Measurements from ENCODE around the gene CHST8. TPM values are rescaled to one million over a fixed set of nuclear protein-coding genes. Genes with fewer than 3 reads are reported as not detected.
"Not testable (repeated sequence)": the region's sequence is repeated elsewhere in the genome, so short reads cannot be mapped to it uniquely, and the experiment has no call there.

The CHST8 gene
- total RNA-seq, 6 experiments from 2014 or later: not detected

- H3K36me3 Mint-ChIP-seq (ENCODE audit: low read depth): no peaks in the 10 kb centered on the region
- no peaks in the 10 kb centered on the region for H3K4me1 Mint-ChIP-seq (ENCODE audit: low read depth)
- peaks cover 15% of the 10 kb centered on the region for H3K9me3 Mint-ChIP-seq
- no peak overlapping the region for H3K27ac Mint-ChIP-seq
- H3K4me3 Mint-ChIP-seq: no peak overlapping the region
- no peak for TF ChIP-seq CTCF (IDR thresholded peaks at IDR 0.05)
- H3K27me3 Mint-ChIP-seq (ENCODE audit: insufficient read depth): peaks cover 5% of the 10 kb centered on the region
- no peak for DNase-seq
Observed at GRCh38 chr19:33660410-33661124, 38.8 kb downstream of the CHST8 start.

GRCh38 chr19:33661336-33661735 lies 39.6 kb downstream of the CHST8 start:
- H3K9me3 Mint-ChIP-seq: peaks cover 23% of the 10 kb centered on the region
- H3K4me1 Mint-ChIP-seq (ENCODE audit: low read depth): no peaks in the 10 kb centered on the region
- no peak for TF ChIP-seq CTCF (IDR thresholded peaks at IDR 0.05)
- DNase-seq: no peak
- H3K36me3 Mint-ChIP-seq (ENCODE audit: low read depth): no peaks in the 10 kb centered on the region
- no peak overlapping the region for H3K27ac Mint-ChIP-seq
- no peak overlapping the region for H3K4me3 Mint-ChIP-seq
- H3K27me3 Mint-ChIP-seq (ENCODE audit: insufficient read depth): peaks cover 7% of the 10 kb centered on the region

GRCh38 chr19:33662391-33663092 lies 40.8 kb downstream of the CHST8 start:
- H3K9me3 Mint-ChIP-seq: peaks cover 34% of the 10 kb centered on the region
- peaks cover 5% of the 10 kb centered on the region for H3K27me3 Mint-ChIP-seq (ENCODE audit: insufficient read depth)
- H3K27ac Mint-ChIP-seq: no peak overlapping the region
- TF ChIP-seq CTCF (IDR thresholded peaks at IDR 0.05): no peak
- no peak for DNase-seq
- H3K36me3 Mint-ChIP-seq (ENCODE audit: low read depth): no peaks in the 10 kb centered on the region
- H3K4me1 Mint-ChIP-seq (ENCODE audit: low read depth): no peaks in the 10 kb centered on the region
- no peak overlapping the region for H3K4me3 Mint-ChIP-seq

- H3K36me3 Mint-ChIP-seq (ENCODE audit: low read depth); H3K4me1 Mint-ChIP-seq (ENCODE audit: low read depth); H3K4me3 Mint-ChIP-seq; H3K27ac Mint-ChIP-seq; H3K27me3 Mint-ChIP-seq (ENCODE audit: insufficient read depth); DNase-seq: not testable (repeated sequence)
- H3K9me3 Mint-ChIP-seq: peaks cover 42% of the 10 kb centered on the region
Observed at GRCh38 chr19:33663316-33663715, 41.6 kb downstream of the CHST8 start.

- Mint-ChIP-seq H3K4me1 (ENCODE audit: low read depth) (no peaks in the 10 kb centered on the region), H3K27ac (no peak overlapping the region), H3K27me3 (ENCODE audit: insufficient read depth) (peaks cover 5% of the 10 kb centered on the region), H3K9me3 (peaks cover 48% of the 10 kb centered on the region), H3K36me3 (ENCODE audit: low read depth) (no peaks in the 10 kb centered on the region), H3K4me3 (no peak overlapping the region)
- DNase-seq: no peak
- TF ChIP-seq CTCF (IDR thresholded peaks at IDR 0.05): no peak
Observed at GRCh38 chr19:33664744-33665143, 43.0 kb downstream of the CHST8 start.
